HepG2 (cell line): ENCODE results near the gene PSMB9. TPM values are rescaled to one million over a fixed set of nuclear protein-coding genes. Genes with fewer than 3 reads are reported as not detected.

Source experiments
- ADNP ChIP-seq: sonication (generic); formaldehyde crosslinking; IDR thresholded peaks from 2 replicates; pipeline ENCODE4 v1.4.0; 2020; ENCODE audit warnings: missing genetic modification reagents
- AGO2 ChIP-seq: fragments of 200-400 bp; formaldehyde crosslinking; optimal IDR thresholded peaks from 2 replicates; pipeline ENCODE3; 2017; ENCODE audit warnings: mild to moderate bottlenecking, low read depth, low read length, moderate library complexity
- CHCHD3 ChIP-seq: sonication (generic); formaldehyde crosslinking; IDR thresholded peaks from 2 replicates; pipeline ENCODE4 v1.8.0; 2022; ENCODE audit warnings: mild to moderate bottlenecking, missing genetic modification reagents, moderate library complexity
- FOXA1 ChIP-seq, 2 experiments: fragments of 450-650 bp in 1 of 2; sonication (generic) in 1 of 2; formaldehyde crosslinking in 1 of 2; IDR thresholded peaks; 2 replicates each; pipeline versions ENCODE4 v1.4.0 to v1.6.1; 2016 to 2020; ENCODE audit warnings: missing genetic modification reagents in 1 of 2
- GATAD1 ChIP-seq: IDR thresholded peaks from 2 replicates; pipeline ENCODE4 v1.6.1; 2016; ENCODE audit warnings: missing genetic modification reagents, missing compliant biosample characterization
- HIVEP1 ChIP-seq: sonication (generic); formaldehyde crosslinking; IDR thresholded peaks from 2 replicates; pipeline ENCODE4 v1.4.0; 2020; ENCODE audit warnings: mild to moderate bottlenecking, missing genetic modification reagents
- JUNB ChIP-seq: sonication (generic); formaldehyde crosslinking; IDR thresholded peaks from 2 replicates; pipeline ENCODE4 v1.8.0; 2022; ENCODE audit warnings: missing genetic modification reagents, mild to moderate bottlenecking, borderline replicate concordance
- MEIS2 ChIP-seq: sonication (generic); formaldehyde crosslinking; IDR thresholded peaks from 2 replicates; pipeline ENCODE4 v1.9.0; 2021; ENCODE audit warnings: mild to moderate bottlenecking, missing genetic modification reagents
- MTA3 ChIP-seq: sonication (generic); formaldehyde crosslinking; IDR thresholded peaks from 2 replicates; pipeline ENCODE4 v1.4.0; 2020; ENCODE audit warnings: missing genetic modification reagents
- NFIC ChIP-seq: IDR thresholded peaks from 2 replicates; pipeline ENCODE4 v1.6.1; 2012; ENCODE audit warnings: mild to moderate bottlenecking, low read length, inconsistent platforms
- NR2F2 ChIP-seq: IDR thresholded peaks from 2 replicates; pipeline ENCODE4 v1.6.1; 2012; ENCODE audit warnings: low read depth, inconsistent platforms, borderline replicate concordance
- NR3C1 ChIP-seq: sonication (generic); formaldehyde crosslinking; IDR thresholded peaks from 2 replicates; pipeline ENCODE4 v1.4.0; 2020; ENCODE audit warnings: missing genetic modification reagents
- PHF20 ChIP-seq: sonication (generic); formaldehyde crosslinking; IDR thresholded peaks from 2 replicates; pipeline ENCODE4 v1.5.0; 2020; ENCODE audit warnings: mild to moderate bottlenecking, missing genetic modification reagents
- REXO4 ChIP-seq: sonication (generic); formaldehyde crosslinking; IDR thresholded peaks from 2 replicates; pipeline ENCODE4 v1.8.0; 2022; ENCODE audit warnings: missing genetic modification reagents, mild to moderate bottlenecking, borderline replicate concordance
- TCF7 ChIP-seq: sonication (generic); IDR thresholded peaks from 2 replicates; pipeline ENCODE4 v1.6.1; 2016; ENCODE audit warnings: antibody characterized with exemption, low read depth
- THYN1 ChIP-seq: sonication (generic); formaldehyde crosslinking; IDR thresholded peaks from 2 replicates; pipeline ENCODE4 v1.8.1; 2023; ENCODE audit warnings: low read depth, mild to moderate bottlenecking, moderate library complexity, missing genetic modification reagents, borderline replicate concordance
- ZBTB21 ChIP-seq: sonication (generic); formaldehyde crosslinking; IDR thresholded peaks from 2 replicates; pipeline ENCODE4 v1.4.0; 2020; ENCODE audit warnings: missing genetic modification reagents
- ZNF121 ChIP-seq: sonication (generic); formaldehyde crosslinking; IDR thresholded peaks from 2 replicates; pipeline ENCODE4 v1.5.0; 2020; ENCODE audit warnings: mild to moderate bottlenecking, missing genetic modification reagents
- ZNF720 ChIP-seq: sonication (generic); formaldehyde crosslinking; IDR thresholded peaks from 2 replicates; pipeline ENCODE4 v1.4.0; 2020; ENCODE audit warnings: missing genetic modification reagents
- ZNF749 ChIP-seq: sonication (generic); formaldehyde crosslinking; IDR thresholded peaks from 2 replicates; pipeline ENCODE4 v1.8.0; 2022; ENCODE audit warnings: mild to moderate bottlenecking, missing genetic modification reagents, moderate library complexity, borderline replicate concordance
- polyA plus RNA-seq, 8 experiments: library from polyadenylated mRNA; depleted of rRNA in 3 of 8; stranded (reverse) in 7 of 8; unstranded in 1 of 8; fragments of >200 nt; fragmentation: Illumina TruSeq in 4 of 8; extraction: Trizol in 4 of 8; gene quantifications; 2 replicates each; pipeline versions ENCODE4 v1.2.1 to v1.2.3, GENCODE V29; 2011 to 2016; ENCODE audit warnings: low read depth in 4 of 8, missing spikeins in 1 of 8, mixed read lengths in 1 of 8; ENCODE audit not compliant: insufficient read depth in 1 of 8
- total RNA-seq, 5 experiments: library from RNA; depleted of rRNA; stranded (reverse); fragments of >200 nt; fragmentation: Illumina TruSeq; extraction: Trizol; gene quantifications; 2 replicates each; pipeline ENCODE4 v1.2.3, GENCODE V29; 2016; ENCODE audit warnings: low read depth in 1 of 5
- TF ChIP-seq, protein P1 (sequence below): sonication (generic); formaldehyde crosslinking; IDR thresholded peaks from 2 replicates; pipeline ENCODE4 v1.4.0; 2020; ENCODE audit warnings: mild to moderate bottlenecking, missing genetic modification reagents
- TF ChIP-seq, protein P2 (sequence below): sonication (generic); formaldehyde crosslinking; IDR thresholded peaks from 2 replicates; pipeline ENCODE4 v1.5.1; 2020; ENCODE audit warnings: missing genetic modification reagents, mild to moderate bottlenecking, borderline replicate concordance
- TF ChIP-seq, protein P3 (sequence below): sonication (generic); formaldehyde crosslinking; IDR thresholded peaks from 2 replicates; pipeline ENCODE4 v1.4.0; 2020; ENCODE audit warnings: missing genetic modification reagents
- TF ChIP-seq, protein P4 (sequence below): sonication (generic); formaldehyde crosslinking; IDR thresholded peaks from 2 replicates; pipeline ENCODE4 v1.4.0; 2020; ENCODE audit warnings: low read depth, missing genetic modification reagents

PSMB9 gene
- total and polyA plus RNA-seq, 2 of the 13 experiments (the other 11 are each of a cell fraction or from before 2014, with no cell fraction given): 15.6 to 16.0 TPM

DNA sequence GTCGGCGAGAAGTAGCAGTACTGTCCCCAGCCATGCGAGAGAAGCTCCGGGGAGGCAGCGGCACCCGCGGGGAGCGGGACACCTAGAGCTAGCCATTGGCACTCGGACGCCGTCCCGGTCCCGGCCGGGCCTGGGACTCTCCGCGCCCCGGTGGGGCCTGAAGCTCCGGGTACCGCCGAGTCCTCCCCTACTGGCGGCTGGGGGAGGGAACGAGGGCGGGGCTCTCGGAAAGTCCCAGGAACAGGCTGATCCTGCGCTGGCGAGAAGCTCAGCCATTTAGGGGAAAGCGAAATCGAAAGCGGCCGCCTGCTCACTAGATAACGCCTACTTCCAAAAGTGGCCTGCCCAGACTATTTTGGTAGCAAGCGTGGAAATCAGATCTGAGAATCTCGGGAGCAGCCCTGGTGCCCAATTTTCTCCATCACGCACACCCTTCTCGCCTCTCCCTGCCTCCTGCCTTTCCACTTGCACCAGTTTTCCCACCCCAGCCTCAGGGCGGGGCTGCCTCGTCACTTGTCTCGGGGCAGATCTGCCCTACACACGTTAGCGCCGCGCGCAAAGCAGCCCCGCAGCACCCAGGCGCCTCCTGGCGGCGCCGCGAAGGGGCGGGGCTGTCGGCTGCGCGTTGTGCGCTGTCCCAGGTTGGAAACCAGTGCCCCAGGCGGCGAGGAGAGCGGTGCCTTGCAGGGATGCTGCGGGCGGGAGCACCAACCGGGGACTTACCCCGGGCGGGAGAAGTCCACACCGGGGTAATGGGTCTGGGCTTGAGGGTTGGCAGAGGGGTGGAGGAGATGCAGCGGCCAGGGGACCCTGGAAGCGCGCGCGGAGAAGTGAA lies at the start of gene PSMB9, which contains the start of gene TAP1 (continued):
- TF ChIP-seq PHF20 (CRISPR knock-in tag): peak; percentile 64; the same call in 1 of the 2 replicates
- no peak for TF ChIP-seq NFIC
- TF ChIP-seq, protein P1, sequence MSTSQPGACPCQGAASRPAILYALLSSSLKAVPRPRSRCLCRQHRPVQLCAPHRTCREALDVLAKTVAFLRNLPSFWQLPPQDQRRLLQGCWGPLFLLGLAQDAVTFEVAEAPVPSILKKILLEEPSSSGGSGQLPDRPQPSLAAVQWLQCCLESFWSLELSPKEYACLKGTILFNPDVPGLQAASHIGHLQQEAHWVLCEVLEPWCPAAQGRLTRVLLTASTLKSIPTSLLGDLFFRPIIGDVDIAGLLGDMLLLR (CRISPR knock-in tag): no peak; the same call in 1 of the 2 replicates
- no peak for TF ChIP-seq JUNB (CRISPR knock-in tag)
- no peak for TF ChIP-seq TCF7
- no peak for TF ChIP-seq NR2F2
- TF ChIP-seq NR3C1 (CRISPR knock-in tag): no peak
- TF ChIP-seq MTA3 (CRISPR knock-in tag): no peak
- TF ChIP-seq, protein P2, sequence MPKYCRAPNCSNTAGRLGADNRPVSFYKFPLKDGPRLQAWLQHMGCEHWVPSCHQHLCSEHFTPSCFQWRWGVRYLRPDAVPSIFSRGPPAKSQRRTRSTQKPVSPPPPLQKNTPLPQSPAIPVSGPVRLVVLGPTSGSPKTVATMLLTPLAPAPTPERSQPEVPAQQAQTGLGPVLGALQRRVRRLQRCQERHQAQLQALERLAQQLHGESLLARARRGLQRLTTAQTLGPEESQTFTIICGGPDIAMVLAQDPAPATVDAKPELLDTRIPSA (CRISPR knock-in tag): peak; percentile 49
- TF ChIP-seq, protein P3, sequence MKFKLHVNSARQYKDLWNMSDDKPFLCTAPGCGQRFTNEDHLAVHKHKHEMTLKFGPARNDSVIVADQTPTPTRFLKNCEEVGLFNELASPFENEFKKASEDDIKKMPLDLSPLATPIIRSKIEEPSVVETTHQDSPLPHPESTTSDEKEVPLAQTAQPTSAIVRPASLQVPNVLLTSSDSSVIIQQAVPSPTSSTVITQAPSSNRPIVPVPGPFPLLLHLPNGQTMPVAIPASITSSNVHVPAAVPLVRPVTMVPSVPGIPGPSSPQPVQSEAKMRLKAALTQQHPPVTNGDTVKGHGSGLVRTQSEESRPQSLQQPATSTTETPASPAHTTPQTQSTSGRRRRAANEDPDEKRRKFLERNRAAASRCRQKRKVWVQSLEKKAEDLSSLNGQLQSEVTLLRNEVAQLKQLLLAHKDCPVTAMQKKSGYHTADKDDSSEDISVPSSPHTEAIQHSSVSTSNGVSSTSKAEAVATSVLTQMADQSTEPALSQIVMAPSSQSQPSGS: no peak; the same call in none of the 2 replicates
- 0 out of 2 replicates have a peak, but pooled peaks have one; percentile 9 for TF ChIP-seq ADNP
- TF ChIP-seq GATAD1 (CRISPR knock-in tag): peak; percentile 75
- TF ChIP-seq THYN1 (CRISPR knock-in tag): no peak
- 0 out of 2 replicates have a peak, but pooled peaks have one; percentile 17 for TF ChIP-seq CHCHD3
- no peak for TF ChIP-seq ZBTB21
- TF ChIP-seq ZNF749 (CRISPR knock-in tag): no peak; the same call in 1 of the 2 replicates
- TF ChIP-seq FOXA1 (IDR thresholded peaks at IDR 0.05): no peak
- TF ChIP-seq FOXA1 (CRISPR knock-in tag; IDR thresholded peaks at IDR 0.05): 0 out of 2 replicates have a peak, but pooled peaks have one; percentile 7
- no peak for TF ChIP-seq REXO4 (CRISPR knock-in tag)
- TF ChIP-seq AGO2: peak; percentile 64
- TF ChIP-seq, protein P4, sequence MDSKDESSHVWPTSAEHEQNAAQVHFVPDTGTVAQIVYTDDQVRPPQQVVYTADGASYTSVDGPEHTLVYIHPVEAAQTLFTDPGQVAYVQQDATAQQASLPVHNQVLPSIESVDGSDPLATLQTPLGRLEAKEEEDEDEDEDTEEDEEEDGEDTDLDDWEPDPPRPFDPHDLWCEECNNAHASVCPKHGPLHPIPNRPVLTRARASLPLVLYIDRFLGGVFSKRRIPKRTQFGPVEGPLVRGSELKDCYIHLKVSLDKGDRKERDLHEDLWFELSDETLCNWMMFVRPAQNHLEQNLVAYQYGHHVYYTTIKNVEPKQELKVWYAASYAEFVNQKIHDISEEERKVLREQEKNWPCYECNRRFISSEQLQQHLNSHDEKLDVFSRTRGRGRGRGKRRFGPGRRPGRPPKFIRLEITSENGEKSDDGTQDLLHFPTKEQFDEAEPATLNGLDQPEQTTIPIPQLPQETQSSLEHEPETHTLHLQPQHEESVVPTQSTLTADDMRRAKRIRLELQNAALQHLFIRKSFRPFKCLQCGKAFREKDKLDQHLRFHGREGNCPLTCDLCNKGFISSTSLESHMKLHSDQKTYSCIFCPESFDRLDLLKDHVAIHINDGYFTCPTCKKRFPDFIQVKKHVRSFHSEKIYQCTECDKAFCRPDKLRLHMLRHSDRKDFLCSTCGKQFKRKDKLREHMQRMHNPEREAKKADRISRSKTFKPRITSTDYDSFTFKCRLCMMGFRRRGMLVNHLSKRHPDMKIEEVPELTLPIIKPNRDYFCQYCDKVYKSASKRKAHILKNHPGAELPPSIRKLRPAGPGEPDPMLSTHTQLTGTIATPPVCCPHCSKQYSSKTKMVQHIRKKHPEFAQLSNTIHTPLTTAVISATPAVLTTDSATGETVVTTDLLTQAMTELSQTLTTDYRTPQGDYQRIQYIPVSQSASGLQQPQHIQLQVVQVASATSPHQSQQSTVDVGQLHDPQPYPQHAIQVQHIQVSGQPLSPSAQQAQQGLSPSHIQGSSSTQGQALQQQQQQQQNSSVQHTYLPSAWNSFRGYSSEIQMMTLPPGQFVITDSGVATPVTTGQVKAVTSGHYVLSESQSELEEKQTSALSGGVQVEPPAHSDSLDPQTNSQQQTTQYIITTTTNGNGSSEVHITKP: no peak
- TF ChIP-seq HIVEP1: no peak; the same call in 1 of the 2 replicates
- TF ChIP-seq ZNF720 (CRISPR knock-in tag): no peak
- peak; percentile 71 for TF ChIP-seq ZNF121 (CRISPR knock-in tag)
- peak; percentile 55; the same call in 1 of the 2 replicates for TF ChIP-seq MEIS2 (CRISPR knock-in tag)
